SK-N-MC (cell line): ENCODE measurements around the gene IFNA13.

Experiments
- DNase-seq: peaks from one replicate; pipeline ENCODE4 v3.0.0-alpha.2; 2011; ENCODE audit warnings: low read depth, low spot score
- H3K27ac ChIP-seq: fragments of 200-600 bp; sonication (generic); 2 replicates; pipeline ENCODE4 v1.5.1; 2016; ENCODE audit warnings: mixed run types
- H3K36me3 ChIP-seq: fragments of 200-600 bp; sonication (generic); 2 replicates; pipeline ENCODE4 v1.6.1; 2017; ENCODE audit warnings: antibody characterized with exemption, low read length, mixed read lengths; ENCODE audit not compliant: insufficient read depth
- H3K4me3 ChIP-seq: fragments of 200-600 bp; sonication (generic); 2 replicates; pipeline ENCODE4 v1.5.1; 2016
- H3K9ac ChIP-seq: fragments of 200-600 bp; sonication (generic); 2 replicates; pipeline ENCODE4 v1.8.0; 2017; ENCODE audit warnings: mixed run types, mixed read lengths; ENCODE audit not compliant: insufficient read length
- H3K9me3 ChIP-seq: fragments of 200-600 bp; sonication (generic); 2 replicates; pipeline ENCODE4 v1.6.1; 2017; ENCODE audit warnings: low read depth, mild to moderate bottlenecking, antibody characterized with exemption, low read length, moderate library complexity, mixed read lengths
- EZH2 ChIP-seq: fragments of 200-600 bp; sonication (generic); IDR thresholded peaks from one replicate; pipeline ENCODE4 v1.6.1; 2017; ENCODE audit warnings: antibody characterized with exemption
- FOXP2 ChIP-seq: optimal IDR thresholded peaks from 2 replicates; pipeline ENCODE3; 2011; ENCODE audit warnings: mild to moderate bottlenecking, moderate library complexity; ENCODE audit not compliant: insufficient read depth; ENCODE audit errors: extremely low read length, control extremely low read depth
- POLR2AphosphoS5 ChIP-seq: IDR thresholded peaks from 2 replicates; pipeline ENCODE4 v1.6.1; 2012; ENCODE audit warnings: mild to moderate bottlenecking, low read depth, low read length, borderline replicate concordance

Gene IFNA13

DNA sequence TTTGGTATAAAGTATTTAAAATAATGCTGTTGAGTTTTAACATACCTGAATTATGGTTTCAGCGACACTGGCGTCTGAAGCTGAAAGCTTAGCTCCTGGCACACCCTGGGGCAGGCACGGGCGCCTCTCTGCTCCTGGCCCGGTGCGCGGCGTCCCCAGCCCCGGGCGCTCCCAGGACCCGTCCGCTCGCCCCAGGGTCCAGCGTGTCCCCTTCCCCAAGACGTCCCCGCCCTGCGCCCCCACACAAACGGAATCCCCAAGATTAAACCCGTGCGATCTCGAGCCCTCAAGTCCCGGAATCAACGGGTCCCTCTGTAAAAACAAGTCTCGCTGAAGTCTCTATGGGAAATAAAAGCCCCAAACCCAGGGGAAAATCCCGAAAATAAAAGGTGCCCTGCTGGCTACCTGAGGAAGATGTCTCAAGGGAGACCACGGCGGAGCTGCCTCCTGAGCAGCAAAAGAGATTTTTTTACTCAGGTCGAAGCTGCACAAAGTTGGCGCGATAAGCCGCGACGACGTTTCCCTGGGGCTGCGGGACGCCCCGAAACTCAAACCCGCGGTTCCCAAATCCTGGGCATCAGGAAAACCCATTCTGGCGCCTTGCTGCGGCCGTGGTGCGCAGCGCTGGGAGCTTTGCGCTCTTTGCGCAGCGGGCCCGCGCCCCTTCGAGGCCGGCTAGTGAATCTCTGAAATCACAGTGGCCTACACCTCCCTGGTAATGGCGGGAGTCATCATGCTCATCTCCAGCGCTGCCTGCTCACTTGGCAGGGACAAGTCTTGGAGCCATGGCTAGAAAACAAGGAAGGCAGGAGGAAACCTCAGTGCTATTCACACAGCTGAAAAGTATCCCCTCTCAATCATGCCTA is 34.8 kb upstream of the IFNA13 start:
- H3K9me3 ChIP-seq, result no peaks in the 10 kb centered on the region
- H3K27ac ChIP-seq, result no peak overlapping the region
- H3K36me3 ChIP-seq, result no peaks in the 10 kb centered on the region
- H3K9ac ChIP-seq, result no peak overlapping the region
- no peak overlapping the region for H3K4me3 ChIP-seq
- no peak for DNase-seq
- no peak for TF ChIP-seq POLR2AphosphoS5
- TF ChIP-seq EZH2, result no peak
- TF ChIP-seq FOXP2, result no peak

DNA sequence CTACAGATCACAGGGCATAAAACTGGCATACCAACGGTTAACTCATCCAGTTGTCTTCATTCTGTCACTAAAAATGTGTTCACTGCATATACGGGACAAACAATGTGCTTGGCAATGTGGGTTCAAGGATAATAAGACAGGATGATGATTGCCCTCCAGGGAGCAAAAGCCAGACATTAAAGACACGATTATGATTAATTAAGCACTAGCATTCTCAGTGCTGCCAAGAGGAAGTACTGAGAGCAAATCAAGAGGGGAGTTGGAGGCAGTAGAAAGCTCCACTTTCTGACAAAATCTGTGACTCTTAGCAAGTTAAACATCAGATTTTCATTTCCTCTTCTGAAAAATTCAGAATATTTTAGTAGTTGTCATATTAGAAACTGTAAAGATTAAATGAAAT is 32.1 kb upstream of the IFNA13 start:
- TF ChIP-seq EZH2 (no peak), POLR2AphosphoS5 (no peak), FOXP2 (no peak)
- H3K36me3 ChIP-seq, result no peaks in the 10 kb centered on the region
- no peak for DNase-seq
- no peak overlapping the region for H3K9ac ChIP-seq
- no peaks in the 10 kb centered on the region for H3K9me3 ChIP-seq
- no peak overlapping the region for H3K27ac ChIP-seq
- H3K4me3 ChIP-seq, result no peak overlapping the region

DNA sequence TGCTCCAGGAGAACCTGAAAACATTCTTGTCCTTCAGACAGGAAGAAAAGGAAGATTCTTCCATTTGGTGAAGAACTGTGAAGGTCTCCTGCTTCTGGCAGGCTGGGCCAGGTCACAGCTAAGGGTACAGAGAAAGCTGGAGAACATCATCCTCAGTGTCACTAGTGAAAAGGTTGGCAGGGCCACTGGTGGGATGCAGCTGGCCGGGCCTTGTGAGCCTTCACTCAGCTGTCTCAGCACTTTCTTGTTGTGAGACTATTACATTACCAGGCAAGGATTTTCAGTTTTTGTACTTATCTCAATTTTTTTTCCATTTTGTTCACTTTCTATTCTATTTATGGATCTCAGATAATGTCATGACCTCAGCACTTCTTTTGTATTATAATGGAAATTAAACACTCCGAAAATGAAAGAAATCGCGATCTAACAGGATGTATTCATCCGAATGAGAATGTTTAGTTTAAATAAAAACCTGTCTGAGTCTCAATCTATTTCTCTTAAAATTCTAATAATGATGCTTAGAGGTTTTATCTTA is 31.2 kb upstream of the IFNA13 start:
- H3K36me3 ChIP-seq, result no peaks in the 10 kb centered on the region
- H3K27ac ChIP-seq, result no peak overlapping the region
- no peaks in the 10 kb centered on the region for H3K9me3 ChIP-seq
- TF ChIP-seq POLR2AphosphoS5 (no peak), FOXP2 (no peak), EZH2 (no peak)
- H3K4me3 ChIP-seq, result no peak overlapping the region
- DNase-seq, result no peak
- H3K9ac ChIP-seq, result no peak overlapping the region

DNA sequence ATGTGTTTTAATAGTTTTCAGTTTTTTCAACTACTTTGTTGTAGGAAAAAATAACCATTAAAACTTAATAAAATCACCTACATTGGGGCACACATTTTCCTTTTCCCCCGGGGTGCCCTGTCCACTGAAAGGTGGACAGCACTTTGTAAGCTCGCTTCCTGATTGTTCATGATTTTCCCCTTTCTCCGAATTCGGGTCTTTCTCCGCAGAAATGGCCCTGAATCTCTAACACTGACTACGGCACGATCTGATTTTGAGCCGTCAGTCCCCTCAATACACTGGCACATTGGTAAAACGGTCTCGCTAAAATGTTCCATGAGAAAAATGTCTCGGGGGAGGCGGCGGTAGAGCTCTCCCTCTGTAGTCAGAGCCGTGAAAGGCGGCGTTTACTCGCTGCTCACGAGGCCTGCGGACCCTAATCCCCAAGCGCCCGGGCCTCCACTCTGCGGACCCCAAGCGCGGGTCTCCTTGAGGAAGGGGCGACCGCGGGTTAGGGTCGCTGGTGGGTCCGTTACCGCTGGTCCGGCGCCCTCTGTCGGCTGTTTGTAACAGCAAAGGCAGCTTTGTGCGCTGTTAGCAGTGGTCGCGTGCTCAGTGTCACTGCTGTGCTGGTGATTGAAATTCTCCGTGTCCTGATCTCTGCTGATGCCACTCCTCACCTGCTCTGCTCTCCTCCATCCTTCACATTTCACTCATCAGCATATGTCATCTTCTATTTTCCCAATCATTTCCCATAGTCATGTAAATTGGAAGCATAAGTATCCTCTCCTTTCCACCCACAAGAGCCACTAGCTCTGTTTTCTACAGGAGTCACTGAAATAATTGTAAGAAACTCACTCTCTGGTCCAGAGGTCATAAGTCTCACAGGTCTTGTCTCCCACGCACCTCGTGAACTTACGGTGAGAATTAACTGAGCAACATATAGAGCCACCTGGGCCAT is 28.2 kb upstream of the IFNA13 start:
- Histone ChIP-seq H3K9me3 (no peaks in the 10 kb centered on the region), H3K9ac (peak overlapping the region; percentile 84), H3K36me3 (no peaks in the 10 kb centered on the region), H3K4me3 (peak overlapping the region; percentile 95), H3K27ac (no peak overlapping the region)
- no peak for DNase-seq
- TF ChIP-seq EZH2, result no peak
- TF ChIP-seq POLR2AphosphoS5, result no peak
- TF ChIP-seq FOXP2, result no peak

DNA sequence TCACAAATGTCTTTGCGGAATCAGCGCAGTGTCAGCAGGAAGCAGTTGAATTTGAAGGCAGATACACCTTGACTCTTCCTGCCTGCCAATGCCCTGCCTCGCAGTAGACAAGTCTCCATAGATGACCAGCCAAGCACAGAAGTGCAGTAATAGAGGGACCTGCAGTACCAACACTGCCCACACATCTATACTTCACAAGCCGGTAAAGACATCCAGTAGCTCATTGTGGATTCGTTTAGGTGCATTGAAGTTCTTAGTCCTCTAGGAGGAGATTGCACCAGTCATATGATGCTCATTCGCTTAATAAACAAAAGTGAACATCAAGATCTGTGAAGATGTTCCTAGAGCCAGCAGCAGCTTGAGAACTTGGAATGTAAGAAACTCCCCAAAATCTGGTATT is 24.4 kb upstream of the IFNA13 start:
- no peak for DNase-seq
- H3K27ac ChIP-seq, result no peak overlapping the region
- H3K36me3 ChIP-seq, result no peaks in the 10 kb centered on the region
- H3K9ac ChIP-seq, result no peak overlapping the region
- no peak for TF ChIP-seq EZH2
- TF ChIP-seq POLR2AphosphoS5, result no peak
- no peak overlapping the region for H3K4me3 ChIP-seq
- no peaks in the 10 kb centered on the region for H3K9me3 ChIP-seq

DNA sequence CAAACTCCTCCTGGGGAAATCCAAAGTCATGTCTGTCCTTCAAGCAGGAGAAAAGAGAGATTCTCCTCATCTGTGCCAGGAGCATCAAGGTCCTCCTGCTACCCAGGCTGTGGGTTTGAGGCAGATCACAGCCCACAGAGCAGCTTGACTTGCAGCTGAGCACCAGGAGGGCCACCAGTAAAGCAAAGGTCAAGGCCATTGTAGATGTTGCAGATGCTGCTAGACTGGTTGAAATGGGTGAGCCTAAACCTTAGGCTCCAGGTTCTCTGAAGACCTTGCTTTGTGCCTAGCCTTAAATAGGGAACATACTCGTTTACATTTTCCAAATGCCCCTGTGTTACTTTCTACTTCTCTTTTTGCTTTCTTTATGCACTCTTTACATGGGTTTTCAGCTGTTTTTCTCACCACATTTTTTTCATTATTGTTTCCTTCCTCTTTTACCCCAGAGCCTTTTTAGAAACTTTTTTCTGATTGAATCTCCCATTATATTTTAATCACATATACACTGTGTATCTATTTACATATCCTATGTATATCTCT is 17.3 kb upstream of the IFNA13 start, which contains the start of gene IFNA2:
TSS of gene IFNA2 (minus strand) at position 268 of the 540 bp plus-strand sequence. CDS start at position 199, 69 bp downstream.
- no peak within 1 kb of the TSS for H3K4me3 ChIP-seq
- H3K36me3 ChIP-seq, result no peaks in the 10 kb centered on the region
- TF ChIP-seq EZH2, result no peak
- TF ChIP-seq POLR2AphosphoS5, result no peak
- no peak for TF ChIP-seq FOXP2
- H3K9me3 ChIP-seq, result no peaks in the 10 kb centered on the region
- H3K27ac ChIP-seq, result no peak within 1 kb of the TSS
- DNase-seq, result no peak
- H3K9ac ChIP-seq, result no peak within 1 kb of the TSS

DNA sequence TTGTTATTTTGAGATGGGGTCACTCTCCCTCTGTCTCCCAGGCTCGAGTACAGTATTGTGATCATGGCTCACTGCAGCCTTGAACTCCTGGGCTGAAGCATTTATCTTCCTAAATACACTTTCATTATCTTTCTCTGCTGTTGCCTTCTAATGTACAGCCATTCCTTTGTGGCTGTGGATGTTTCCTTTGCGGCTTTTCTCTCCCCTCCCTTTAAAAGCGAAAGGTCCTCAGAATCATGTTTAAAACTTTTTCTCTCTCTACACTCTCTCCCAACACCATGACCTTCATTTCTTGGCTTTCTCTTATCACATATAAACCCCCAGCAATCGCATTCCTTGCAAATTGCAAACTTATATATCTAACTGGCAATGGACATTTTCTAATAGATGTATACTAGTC is 15.8 kb upstream of the IFNA13 start:
- no peak overlapping the region for H3K9ac ChIP-seq
- TF ChIP-seq FOXP2 (no peak), POLR2AphosphoS5 (no peak), EZH2 (no peak)
- no peak overlapping the region for H3K4me3 ChIP-seq
- no peak overlapping the region for H3K27ac ChIP-seq
- H3K9me3 ChIP-seq, result no peaks in the 10 kb centered on the region
- DNase-seq, result no peak
- no peaks in the 10 kb centered on the region for H3K36me3 ChIP-seq
